AG04449 (cell line): ENCODE data around the gene SLC27A2.

Experiments used
- CTCF ChIA-PET: fragments of 350-600 bp; formaldehyde crosslinking; extraction: SDS; loops from one replicate; lab custom pipeline; 2021; ENCODE audit warnings: antibody characterized with exemption; lab: Yijun Ruan, JAX
- POLR2A ChIA-PET: fragments of 400-600, 350-600 bp; formaldehyde crosslinking; extraction: SDS; loops from one replicate; lab custom pipeline; 2020; ENCODE audit warnings: antibody characterized with exemption, inconsistent platforms; lab: Yijun Ruan, JAX
- DNase-seq: peaks from one replicate; pipeline ENCODE4 v3.0.0-alpha.2; 2010; ENCODE audit warnings: low read depth, low spot score
- H3K4me3 ChIP-seq: 2 replicates; pipeline ENCODE4 v1.5.1; 2011; ENCODE audit warnings: low read depth, mild to moderate bottlenecking, control low read depth, low read length
- CTCF ChIP-seq: IDR thresholded peaks from one replicate; pipeline ENCODE4 v1.5.1; 2011; ENCODE audit warnings: mild to moderate bottlenecking, moderate library complexity, low read length, control low read depth, inconsistent platforms; ENCODE audit not compliant: insufficient read depth; ENCODE audit errors: missing control alignments

SLC27A2 gene

GRCh38 chr15:50248994-50249582, 67.1 kb downstream of the SLC27A2 start:
- ChIA-PET POLR2A (no interaction called here), CTCF (no interaction called here)
- DNase-seq = no peak
- no peak overlapping the region for H3K4me3 ChIP-seq
- TF ChIP-seq CTCF = no peak

- POLR2A ChIA-PET = interaction anchor here (0.6 kb wide), 1 partner anchor 19 kb away, joined by 3 read pairs; no protein-coding TSS in a partner anchor
- TF ChIP-seq CTCF = no peak
- no peak overlapping the region for H3K4me3 ChIP-seq
- DNase-seq = no peak
- CTCF ChIA-PET = interaction anchor here (0.7 to 1.3 kb wide), 2 partner anchors 9 to 29 kb away, joined by 4 to 6 read pairs; no protein-coding TSS in a partner anchor
Observed at GRCh38 chr15:50249704-50250103, 67.7 kb downstream of the SLC27A2 start.

- no peak for TF ChIP-seq CTCF
- no peak for DNase-seq
- CTCF ChIA-PET = interaction anchor here (1.0 to 1.3 kb wide), 2 partner anchors 8 to 10 kb away, joined by 3 to 4 read pairs; no protein-coding TSS in a partner anchor
- POLR2A ChIA-PET = no interaction called here
- no peak overlapping the region for H3K4me3 ChIP-seq
Observed at GRCh38 chr15:50250760-50251394, 68.9 kb downstream of the SLC27A2 start.

GRCh38 chr15:50251638-50252182, 69.7 kb downstream of the SLC27A2 start:
- no peak overlapping the region for H3K4me3 ChIP-seq
- TF ChIP-seq CTCF = no peak
- no peak for DNase-seq
- ChIA-PET POLR2A (no interaction called here), CTCF (no interaction called here)

GRCh38 chr15:50252556-50252955, 70.6 kb downstream of the SLC27A2 start:
- no peak for DNase-seq
- POLR2A ChIA-PET = no interaction called here
- CTCF ChIA-PET = no interaction called here
- no peak overlapping the region for H3K4me3 ChIP-seq
- TF ChIP-seq CTCF = no peak

- DNase-seq = peak; percentile 14
- TF ChIP-seq CTCF = no peak
Observed at GRCh38 chr15:50256188-50257041, 74.4 kb downstream of the SLC27A2 start.

More at GRCh38 chr15:50256188-50257041, 74.4 kb downstream of the SLC27A2 start:
- no peak overlapping the region for H3K4me3 ChIP-seq
- ChIA-PET POLR2A (no interaction called here), CTCF (interaction anchor here (0.9 to 1.6 kb wide), 3 partner anchors 11 to 111 kb away, joined by 3 to 4 read pairs (median 4); no protein-coding TSS in a partner anchor)
